Bronchial epithelial cell (primary cell): Measurements from ENCODE around the gene SIVA1. TPM values are rescaled to one million over a fixed set of nuclear protein-coding genes. Genes with fewer than 3 reads are reported as not detected.
A peak's percentile ranks its signal among the peaks of the same experiment; 100 is the strongest.
"Not testable (repeated sequence)": the region's sequence is repeated elsewhere in the genome, so short reads cannot be mapped to it uniquely, and the experiment has no call there.

ENCODE experiments used
- DNase-seq: peaks from one replicate; pipeline ENCODE4 v3.0.0-alpha.2; 2010; ENCODE audit warnings: low read depth
- FAIRE-seq: peaks from 2 replicates; lab custom pipeline; 2011; peaks lifted over from hg19 to GRCh38; lab: Jason Lieb, UNC
- H3K27me3 ChIP-seq: 2 replicates; pipeline ENCODE4 v1.5.1; 2011; ENCODE audit warnings: low read length; ENCODE audit not compliant: control insufficient read depth, insufficient read depth
- H3K36me3 ChIP-seq: 2 replicates; pipeline ENCODE4 v1.5.1; 2011; ENCODE audit warnings: low read length; ENCODE audit not compliant: control insufficient read depth, insufficient read depth
- H3K4me3 ChIP-seq: 2 replicates; pipeline ENCODE4 v1.5.1; 2011; ENCODE audit warnings: mild to moderate bottlenecking, low read depth, low read length, control low read depth
- CTCF ChIP-seq: IDR thresholded peaks from 2 replicates; pipeline ENCODE4 v1.5.1; 2011; ENCODE audit warnings: mild to moderate bottlenecking, moderate library complexity, low read length, control low read depth, inconsistent platforms; ENCODE audit not compliant: insufficient read depth, severe bottlenecking
- total RNA-seq: library from RNA; depleted of rRNA; stranded (reverse); fragments of >200 nt; gene quantifications from 2 replicates; pipeline ENCODE4 v1.2.1, GENCODE V29; 2014

SIVA1 gene
- total RNA-seq, 1 donor from 2014 or later = 85.0 TPM

- H3K27me3 ChIP-seq = no peaks in the 10 kb centered on the region
- DNase-seq (peak; percentile 50), FAIRE-seq (no peak)
- H3K4me3 ChIP-seq = no peak overlapping the region
- peaks cover 5% of the 10 kb centered on the region for H3K36me3 ChIP-seq
- TF ChIP-seq CTCF = no peak
Measured at GRCh38 chr14:104750056-104750752, 2.7 kb upstream of the SIVA1 start.

GRCh38 chr14:104750753-104751057 lies 2.2 kb upstream of the SIVA1 start:
- DNase-seq, H3K4me3 ChIP-seq, H3K36me3 ChIP-seq, H3K27me3 ChIP-seq, FAIRE-seq: not testable (repeated sequence)

DNA sequence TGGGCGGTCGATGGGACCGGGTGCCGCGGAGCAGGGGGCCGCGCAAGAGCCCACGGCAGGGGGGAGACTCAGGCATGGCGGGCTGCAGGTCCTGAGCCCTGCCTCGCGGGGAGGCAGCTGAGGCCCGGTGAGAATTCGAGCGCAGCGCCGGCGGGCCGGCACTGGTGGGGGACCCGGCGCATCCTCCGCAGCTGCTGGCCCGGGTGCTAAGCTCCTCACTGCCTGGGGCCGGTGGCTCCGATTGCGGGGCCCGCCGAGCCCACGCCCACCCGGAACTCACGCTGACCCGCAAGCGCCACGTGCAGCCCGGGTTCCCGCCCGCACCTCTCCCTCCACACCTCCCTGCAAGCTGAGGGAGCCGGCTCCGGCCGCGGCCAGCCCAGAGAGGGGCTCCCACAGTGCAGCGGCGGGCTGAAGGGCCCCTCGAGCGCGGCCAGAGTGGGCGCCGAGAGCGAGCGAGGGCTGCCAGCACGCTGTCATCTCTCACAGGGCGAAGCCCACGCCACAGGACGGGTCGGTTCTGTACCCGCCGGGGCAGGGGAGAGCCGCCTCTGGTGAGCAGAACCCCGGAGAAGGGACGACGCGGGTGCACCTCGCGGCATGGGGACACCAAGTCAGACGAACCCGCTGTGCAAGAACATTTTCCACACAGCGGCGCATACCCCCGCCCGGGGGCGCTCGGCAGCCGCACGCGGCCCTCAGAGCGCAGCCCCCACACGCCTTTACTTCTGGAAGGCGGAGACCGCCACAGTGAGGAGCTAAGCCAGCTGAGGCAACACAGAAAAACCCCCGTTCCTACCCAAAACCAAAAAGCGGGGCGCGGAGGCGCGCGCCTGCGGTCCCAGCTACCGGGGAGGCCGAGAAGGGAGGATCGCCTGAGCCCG lies 1.2 kb upstream of the SIVA1 start:
- TF ChIP-seq CTCF = no peak
- Histone ChIP-seq H3K36me3 (peaks cover 16% of the 10 kb centered on the region), H3K4me3 (peak overlapping the region; percentile 82), H3K27me3 (no peaks in the 10 kb centered on the region)
- DNase-seq (no peak), FAIRE-seq (no peak)

GRCh38 chr14:104752423-104752734 lies 568 bp upstream of the SIVA1 start:
- no peaks in the 10 kb centered on the region for H3K27me3 ChIP-seq
- no peak for TF ChIP-seq CTCF
- peak overlapping the region; percentile 82 for H3K4me3 ChIP-seq
- no peak for DNase-seq
- FAIRE-seq = no peak
- peaks cover 22% of the 10 kb centered on the region for H3K36me3 ChIP-seq

DNA sequence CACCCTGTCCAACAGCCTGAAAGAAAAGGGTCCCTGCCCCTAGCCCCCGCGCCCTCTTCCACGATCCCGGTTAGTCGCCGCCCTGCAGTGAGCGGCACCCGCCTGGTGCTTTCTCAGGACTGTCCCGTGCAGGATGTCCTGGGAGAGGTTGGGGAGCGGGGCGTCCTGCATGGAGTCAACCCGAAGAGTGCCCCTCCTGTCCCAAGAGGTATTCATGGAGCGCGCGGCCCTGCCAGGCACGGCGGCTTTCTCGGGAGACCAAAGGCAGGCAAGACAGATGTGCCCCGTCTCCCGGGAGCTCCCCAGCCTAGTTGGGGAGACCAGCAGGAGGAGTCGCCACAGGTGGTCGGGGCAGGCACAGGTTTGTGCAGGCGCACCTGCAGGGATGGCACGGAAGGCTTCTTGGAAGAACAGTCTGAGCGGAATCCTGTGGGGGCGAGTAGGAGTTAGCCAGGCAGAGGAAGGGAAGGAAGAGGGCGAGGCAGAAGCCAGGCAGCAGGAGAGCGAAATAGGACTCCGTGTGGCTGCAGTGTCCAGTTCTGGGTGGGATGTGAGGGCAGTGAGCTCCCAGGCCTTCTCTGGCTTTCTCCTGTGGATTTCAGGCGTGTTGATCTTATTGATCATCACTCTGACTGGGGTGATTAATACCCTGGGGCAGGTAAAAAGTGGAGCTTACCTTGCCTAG lies 723 bp downstream of the SIVA1 start:
- peak overlapping the region; percentile 82 for H3K4me3 ChIP-seq
- FAIRE-seq = no peak
- TF ChIP-seq CTCF = no peak
- H3K36me3 ChIP-seq = peaks cover 29% of the 10 kb centered on the region
- no peaks in the 10 kb centered on the region for H3K27me3 ChIP-seq
- peak; percentile 35 for DNase-seq

- TF ChIP-seq CTCF = no peak
- Histone ChIP-seq H3K27me3 (no peaks in the 10 kb centered on the region), H3K36me3 (peaks cover 32% of the 10 kb centered on the region), H3K4me3 (peak overlapping the region; percentile 82)
- FAIRE-seq (no peak), DNase-seq (no peak)
Measured at GRCh38 chr14:104754213-104754851, 1.4 kb downstream of the SIVA1 start.
